SK-N-SH (cell line): ENCODE measurements around the gene PEDS1. TPM values are rescaled to one million over a fixed set of nuclear protein-coding genes. Genes with fewer than 3 reads are reported as not detected.
A peak's percentile ranks its signal among the peaks of the same experiment; 100 is the strongest.

Experiments used
- CTCF ChIA-PET: fragments of 300-600, 350-600 bp; formaldehyde crosslinking; extraction: SDS; loops from one replicate; lab custom pipeline; 2021; lab: Yijun Ruan, JAX
- POLR2A ChIA-PET: fragments of 350-600 bp; sonication (Branson Sonifier 250); formaldehyde crosslinking; extraction: SDS; loops from one replicate; lab custom pipeline; 2020; ENCODE audit warnings: antibody characterized with exemption, inconsistent platforms; lab: Yijun Ruan, JAX
- DNase-seq: peaks from one replicate; pipeline ENCODE4 v3.0.0; 2012
- H2AFZ ChIP-seq: fragments of 200-600 bp; sonication (generic); 2 replicates; pipeline ENCODE4 v1.8.1; 2016; ENCODE audit warnings: antibody characterized with exemption, mild to moderate bottlenecking, low read depth
- H3F3A ChIP-seq: fragments of 200-600 bp; sonication (generic); replicated peaks from 2 replicates; pipeline ENCODE3; 2016; ENCODE audit warnings: antibody characterized with exemption, mild to moderate bottlenecking; ENCODE audit not compliant: insufficient read depth
- H3K27ac ChIP-seq, 2 experiments: fragments of 200-500 bp in 1 of 2; fragments of 200-600 bp in 1 of 2; sonication (Bioruptor generic) in 1 of 2; sonication (generic), shearing (Covaris generic) in 1 of 2; 2 replicates each; pipeline versions ENCODE4 v1.5.1 to v1.6.1; 2014 to 2016; ENCODE audit warnings: low read depth in 2 of 2, inconsistent platforms in 1 of 2, low read length in 1 of 2, mild to moderate bottlenecking in 1 of 2, mixed read lengths in 1 of 2
- H3K27me3 ChIP-seq: fragments of 200-600 bp; sonication (generic), shearing (Covaris generic); 2 replicates; pipeline ENCODE4 v1.6.1; 2016; ENCODE audit warnings: mixed run types; ENCODE audit not compliant: insufficient read depth
- H3K36me3 ChIP-seq, 2 experiments: fragments of 200-500 bp in 1 of 2; fragments of 200-600 bp in 1 of 2; sonication (Bioruptor generic) in 1 of 2; sonication (generic) in 1 of 2; replicated peaks in 1 of 2; 2 replicates each; pipeline versions ENCODE3 to v1.5.1; 2014 to 2016; ENCODE audit warnings: low read length in 1 of 2, mild to moderate bottlenecking in 1 of 2; ENCODE audit not compliant: insufficient read depth in 2 of 2, control insufficient read depth in 1 of 2
- H3K4me1 ChIP-seq, 2 experiments: fragments of 200-500 bp in 1 of 2; fragments of 200-600 bp in 1 of 2; sonication (Bioruptor generic) in 1 of 2; sonication (generic), shearing (Covaris generic) in 1 of 2; 2 replicates each; pipeline versions ENCODE4 v1.5.1 to v1.6.1; 2014 to 2016; ENCODE audit warnings: low read depth in 1 of 2, low read length in 1 of 2, mixed run types in 1 of 2; ENCODE audit not compliant: insufficient read depth in 2 of 2, control insufficient read depth in 1 of 2
- H3K4me2 ChIP-seq: fragments of 200-600 bp; sonication (generic), shearing (Covaris generic); 2 replicates; pipeline ENCODE4 v1.6.1; 2017; ENCODE audit warnings: mixed run types
- H3K4me3 ChIP-seq, 2 experiments: fragments of 200-500 bp in 1 of 2; fragments of 200-600 bp in 1 of 2; sonication (Bioruptor generic) in 1 of 2; sonication (generic), shearing (Covaris generic) in 1 of 2; 2 replicates each; pipeline versions ENCODE4 v1.5.1 to v1.8.1; 2014 to 2016; ENCODE audit warnings: low read depth in 2 of 2, inconsistent platforms in 1 of 2, low read length in 1 of 2, mild to moderate bottlenecking in 1 of 2, mixed read lengths in 1 of 2, moderate library complexity in 1 of 2
- H3K79me2 ChIP-seq: fragments of 200-600 bp; sonication (generic); 2 replicates; pipeline ENCODE4 v1.8.1; 2017; ENCODE audit warnings: mild to moderate bottlenecking; ENCODE audit not compliant: insufficient read depth
- H3K9ac ChIP-seq: fragments of 200-600 bp; sonication (generic); 2 replicates; pipeline ENCODE4 v1.6.1; 2017; ENCODE audit warnings: mixed run types
- H3K9me2 ChIP-seq: fragments of 200-600 bp; sonication (generic); 2 replicates; pipeline ENCODE4 v1.6.1; 2017; ENCODE audit warnings: mixed run types
- H3K9me3 ChIP-seq: fragments of 200-600 bp; sonication (generic); 2 replicates; pipeline ENCODE4 v1.6.1; 2017; ENCODE audit warnings: mixed run types, mild to moderate bottlenecking, moderate library complexity
- H4K20me1 ChIP-seq: fragments of 200-600 bp; sonication (generic); 2 replicates; pipeline ENCODE4 v1.6.1; 2017; ENCODE audit warnings: mild to moderate bottlenecking, mixed run types; ENCODE audit not compliant: insufficient read depth
- ELF1 ChIP-seq: IDR thresholded peaks from 2 replicates; pipeline ENCODE4 v1.4.0; 2012
- EP300 ChIP-seq, 2 experiments: IDR thresholded peaks; 2 replicates each; pipeline versions ENCODE4 v1.4.0 to v1.6.1; 2012; ENCODE audit warnings: borderline replicate concordance in 1 of 2, low read depth in 1 of 2, low read length in 1 of 2
- EZH2phosphoT487 ChIP-seq: fragments of 200-600 bp; sonication (generic); IDR thresholded peaks from 2 replicates; pipeline ENCODE4 v1.6.1; 2017; ENCODE audit warnings: low read depth, mixed run types, mild to moderate bottlenecking, antibody characterized with exemption, moderate library complexity, borderline replicate concordance
- FOXJ3 ChIP-seq: sonication (generic); formaldehyde crosslinking; IDR thresholded peaks from 2 replicates; pipeline ENCODE4 v1.5.1; 2020; ENCODE audit warnings: mild to moderate bottlenecking, missing genetic modification reagents
- FOXM1 ChIP-seq: IDR thresholded peaks from 2 replicates; pipeline ENCODE4 v1.4.0; 2012; ENCODE audit warnings: low read depth, mild to moderate bottlenecking
- GATA2 ChIP-seq: sonication (generic); formaldehyde crosslinking; IDR thresholded peaks from 2 replicates; pipeline ENCODE4 v1.5.0; 2020; ENCODE audit warnings: mild to moderate bottlenecking, missing genetic modification reagents
- MEF2A ChIP-seq: IDR thresholded peaks from 2 replicates; pipeline ENCODE4 v1.4.0; 2012; ENCODE audit warnings: low read depth, borderline replicate concordance
- MXI1 ChIP-seq: IDR thresholded peaks from 2 replicates; pipeline ENCODE4 v1.6.1; 2012; ENCODE audit warnings: mild to moderate bottlenecking, low read depth, low read length, improper control_type of control experiment
- NRF1 ChIP-seq: IDR thresholded peaks from 2 replicates; pipeline ENCODE4 v1.6.1; 2012; ENCODE audit warnings: low read depth, mild to moderate bottlenecking, low read length
- POLR2AphosphoS5 ChIP-seq: IDR thresholded peaks from 2 replicates; pipeline ENCODE4 v1.6.1; 2012; ENCODE audit warnings: low read depth, low read length
- RCOR1 ChIP-seq: fragments of 150-350 bp; IDR thresholded peaks from 2 replicates; pipeline ENCODE4 v1.6.1; 2017; ENCODE audit warnings: antibody characterized with exemption, low read length
- SIN3A ChIP-seq: IDR thresholded peaks from 2 replicates; pipeline ENCODE4 v1.6.1; 2012; ENCODE audit warnings: low read depth, mild to moderate bottlenecking, low read length, moderate library complexity, borderline replicate concordance
- TAF1 ChIP-seq: IDR thresholded peaks from 2 replicates; pipeline ENCODE4 v1.6.1; 2012; ENCODE audit warnings: low read depth, mild to moderate bottlenecking, low read length, moderate library complexity, borderline replicate concordance
- WGBS: methylation state at CpG from one replicate; pipeline ENCODE4 v1.1.6; 2017; ENCODE audit warnings: low lambda C conversion rate; 5-methylcytosine and 5-hydroxymethylcytosine counted together
- polyA plus RNA-seq, 3 experiments: library from polyadenylated mRNA; depleted of rRNA; stranded (reverse); fragments of >200 nt; gene quantifications; 2 replicates each; pipeline ENCODE4 v1.2.3, GENCODE V29; 2012
- TF ChIP-seq, protein P1 (sequence below): IDR thresholded peaks from 2 replicates; pipeline ENCODE4; 2012
- TF ChIP-seq, protein P2 (sequence below): IDR thresholded peaks from 2 replicates; pipeline ENCODE4 v1.4.0; 2012; ENCODE audit warnings: low read depth, borderline replicate concordance
- TF ChIP-seq, protein P3 (sequence below): IDR thresholded peaks from 2 replicates; pipeline ENCODE4 v1.6.1; 2012; ENCODE audit warnings: mild to moderate bottlenecking, low read depth, low read length, moderate library complexity
- TF ChIP-seq, protein P4 (sequence below): fragments of 150-350 bp; IDR thresholded peaks from 2 replicates; pipeline ENCODE4 v1.6.1; 2016; ENCODE audit warnings: mild to moderate bottlenecking, low read depth, low read length
- TF ChIP-seq, protein P5 (sequence below): IDR thresholded peaks from 2 replicates; pipeline ENCODE4 v1.4.0; 2012; ENCODE audit warnings: low read depth

Gene PEDS1
- polyA plus RNA-seq, 1 of the 3 experiments (the other 2 are of a cell fraction), result 18.3 TPM

DNA sequence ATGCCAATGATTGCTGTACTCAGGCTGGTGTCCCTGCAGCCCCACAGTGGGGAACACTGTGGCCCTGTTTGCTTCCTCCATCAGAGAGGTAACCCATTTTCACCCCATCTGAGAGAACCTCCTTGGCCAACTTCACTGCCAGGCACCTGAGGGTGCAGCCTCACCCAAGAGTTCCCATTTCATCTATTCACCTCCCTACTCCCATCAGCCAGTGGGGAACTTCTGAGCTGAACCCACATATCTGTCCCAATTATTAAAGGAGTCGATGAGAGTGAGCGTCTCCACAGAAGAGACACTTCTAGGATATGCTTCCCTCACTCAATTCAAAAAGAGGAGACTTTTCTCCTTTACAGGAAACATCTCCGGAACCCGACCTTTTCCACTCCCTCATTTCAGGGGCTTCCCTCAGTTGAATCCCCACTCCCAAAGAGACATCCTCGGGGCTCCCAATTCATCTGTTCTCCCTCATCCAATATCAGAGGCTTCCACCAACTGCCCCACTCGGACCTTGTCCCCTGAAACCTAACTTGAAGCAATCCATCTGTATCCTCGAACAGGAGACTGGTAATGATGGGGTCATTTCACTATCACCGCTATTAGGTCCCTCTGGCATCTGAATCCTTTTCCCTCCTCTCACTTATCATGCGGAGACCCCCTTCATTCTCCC is 41.6 kb downstream of the PEDS1 start:
- Histone ChIP-seq H3K4me2 (peak overlapping the region; percentile 90), H4K20me1 (peaks cover 54% of the 10 kb centered on the region), H3K27ac (peak overlapping the region; percentile 91 to 98; a peak in 3 of 4 replicates), H3K36me3 (peaks cover 4 to 15% of the 10 kb centered on the region in 2 experiments), H3K9ac (peak overlapping the region; percentile 95), H3K79me2 (peaks cover 86% of the 10 kb centered on the region), H3K9me2 (no peaks in the 10 kb centered on the region), H3K27me3 (no peaks in the 10 kb centered on the region), H3K4me3 (peak overlapping the region; percentile 83 to 91), H3F3A (peaks cover 14% of the 10 kb centered on the region), H2AFZ (no peak overlapping the region; the same call in 1 of the 2 replicates), H3K9me3 (no peaks in the 10 kb centered on the region), H3K4me1 (peaks cover 45 to 51% of the 10 kb centered on the region in 2 experiments; a peak in 3 of 4 replicates)
- TF ChIP-seq, protein P1, sequence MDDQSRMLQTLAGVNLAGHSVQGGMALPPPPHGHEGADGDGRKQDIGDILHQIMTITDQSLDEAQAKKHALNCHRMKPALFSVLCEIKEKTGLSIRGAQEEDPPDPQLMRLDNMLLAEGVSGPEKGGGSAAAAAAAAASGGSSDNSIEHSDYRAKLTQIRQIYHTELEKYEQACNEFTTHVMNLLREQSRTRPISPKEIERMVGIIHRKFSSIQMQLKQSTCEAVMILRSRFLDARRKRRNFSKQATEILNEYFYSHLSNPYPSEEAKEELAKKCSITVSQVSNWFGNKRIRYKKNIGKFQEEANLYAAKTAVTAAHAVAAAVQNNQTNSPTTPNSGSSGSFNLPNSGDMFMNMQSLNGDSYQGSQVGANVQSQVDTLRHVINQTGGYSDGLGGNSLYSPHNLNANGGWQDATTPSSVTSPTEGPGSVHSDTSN, result no peak
- 0 out of 2 replicates have a peak, but pooled peaks have one; percentile 5 for TF ChIP-seq TAF1
- ChIA-PET POLR2A (interaction anchor here (1.4 to 2.1 kb wide), 2 partner anchors 8 to 41 kb away, joined by 3 to 9 read pairs; partner anchors contain the start of gene PEDS1), CTCF (interaction anchor here (0.6 to 7.9 kb wide), 13 partner anchors 8 to 133 kb away, joined by 3 to 48 read pairs (median 7); no protein-coding TSS in a partner anchor)
- WGBS, result 8% methylated on average over 9 of the region's 9 CpGs
- DNase-seq, result no peak

DNA sequence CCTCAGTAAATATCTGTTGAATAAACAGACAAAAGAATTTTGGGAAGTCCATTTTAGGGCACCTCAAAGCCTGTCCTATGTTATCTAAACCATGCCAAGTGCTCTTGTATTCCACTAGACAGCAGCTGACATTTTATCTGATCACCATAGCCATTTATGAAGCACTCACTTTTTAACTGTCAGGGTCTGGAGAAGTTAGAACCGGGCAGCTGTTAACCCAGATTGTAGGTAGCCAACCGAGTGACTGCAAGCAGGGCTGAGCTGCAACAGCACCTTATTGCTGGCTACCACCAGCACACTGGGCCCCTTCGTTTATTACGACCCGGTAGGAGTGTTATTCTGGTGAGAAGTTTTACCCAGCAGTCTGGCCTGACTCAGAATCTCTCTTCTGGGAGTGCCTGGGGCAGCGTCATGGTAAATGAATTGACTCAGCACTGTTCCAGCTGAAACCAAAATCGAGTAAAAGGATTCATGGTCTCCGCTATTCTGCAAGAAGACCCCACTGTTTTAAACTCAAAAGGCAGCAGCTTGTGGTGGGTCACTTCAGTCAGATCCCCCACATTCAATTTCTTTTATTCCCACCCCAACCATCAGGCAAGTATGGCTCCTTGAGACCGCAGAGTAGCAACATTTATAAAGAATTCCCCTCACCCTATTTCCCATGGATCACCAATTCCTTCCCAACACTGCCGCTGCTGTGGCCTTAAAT is 42.2 kb downstream of the PEDS1 start:
- ChIA-PET POLR2A (interaction anchor here (1.4 kb wide), 1 partner anchor 8 kb away, joined by 3 read pairs; no protein-coding TSS in a partner anchor), CTCF (interaction anchor here (0.7 to 7.9 kb wide), 10 partner anchors 8 to 132 kb away, joined by 3 to 48 read pairs (median 7); no protein-coding TSS in a partner anchor)
- Histone ChIP-seq H2AFZ (no peak overlapping the region), H3K79me2 (peaks cover 93% of the 10 kb centered on the region), H3K36me3 (peaks cover 4 to 15% of the 10 kb centered on the region in 2 experiments), H3F3A (peaks cover 13% of the 10 kb centered on the region), H3K4me3 (peak overlapping the region; percentile 83 to 91), H4K20me1 (peaks cover 58% of the 10 kb centered on the region), H3K27ac (peak overlapping the region; percentile 66 to 91), H3K4me1 (peaks cover 45 to 48% of the 10 kb centered on the region in 2 experiments; a peak in 3 of 4 replicates), H3K27me3 (no peaks in the 10 kb centered on the region), H3K9me2 (no peaks in the 10 kb centered on the region), H3K4me2 (peak overlapping the region; percentile 90), H3K9ac (peak overlapping the region; percentile 95), H3K9me3 (no peaks in the 10 kb centered on the region)
- DNase-seq, result no peak
- WGBS, result 48% methylated on average over 7 of the region's 10 CpGs
- TF ChIP-seq ELF1 (no peak), NRF1 (no peak), RCOR1 (no peak), MEF2A (no peak), FOXM1 (no peak), EP300 (IDR thresholded peaks at IDR 0.05; ENCODE audit: borderline replicate concordance in 1 of 2, low read depth in 1 of 2, low read length in 1 of 2) (no peak), FOXJ3 (no peak), EZH2phosphoT487 (no peak), POLR2AphosphoS5 (no peak), SIN3A (no peak), GATA2 (CRISPR knock-in tag) (no peak), MXI1 (no peak)
- TF ChIP-seq, protein P2, sequence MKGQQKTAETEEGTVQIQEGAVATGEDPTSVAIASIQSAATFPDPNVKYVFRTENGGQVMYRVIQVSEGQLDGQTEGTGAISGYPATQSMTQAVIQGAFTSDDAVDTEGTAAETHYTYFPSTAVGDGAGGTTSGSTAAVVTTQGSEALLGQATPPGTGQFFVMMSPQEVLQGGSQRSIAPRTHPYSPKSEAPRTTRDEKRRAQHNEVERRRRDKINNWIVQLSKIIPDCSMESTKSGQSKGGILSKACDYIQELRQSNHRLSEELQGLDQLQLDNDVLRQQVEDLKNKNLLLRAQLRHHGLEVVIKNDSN, result no peak
- TF ChIP-seq, protein P3, sequence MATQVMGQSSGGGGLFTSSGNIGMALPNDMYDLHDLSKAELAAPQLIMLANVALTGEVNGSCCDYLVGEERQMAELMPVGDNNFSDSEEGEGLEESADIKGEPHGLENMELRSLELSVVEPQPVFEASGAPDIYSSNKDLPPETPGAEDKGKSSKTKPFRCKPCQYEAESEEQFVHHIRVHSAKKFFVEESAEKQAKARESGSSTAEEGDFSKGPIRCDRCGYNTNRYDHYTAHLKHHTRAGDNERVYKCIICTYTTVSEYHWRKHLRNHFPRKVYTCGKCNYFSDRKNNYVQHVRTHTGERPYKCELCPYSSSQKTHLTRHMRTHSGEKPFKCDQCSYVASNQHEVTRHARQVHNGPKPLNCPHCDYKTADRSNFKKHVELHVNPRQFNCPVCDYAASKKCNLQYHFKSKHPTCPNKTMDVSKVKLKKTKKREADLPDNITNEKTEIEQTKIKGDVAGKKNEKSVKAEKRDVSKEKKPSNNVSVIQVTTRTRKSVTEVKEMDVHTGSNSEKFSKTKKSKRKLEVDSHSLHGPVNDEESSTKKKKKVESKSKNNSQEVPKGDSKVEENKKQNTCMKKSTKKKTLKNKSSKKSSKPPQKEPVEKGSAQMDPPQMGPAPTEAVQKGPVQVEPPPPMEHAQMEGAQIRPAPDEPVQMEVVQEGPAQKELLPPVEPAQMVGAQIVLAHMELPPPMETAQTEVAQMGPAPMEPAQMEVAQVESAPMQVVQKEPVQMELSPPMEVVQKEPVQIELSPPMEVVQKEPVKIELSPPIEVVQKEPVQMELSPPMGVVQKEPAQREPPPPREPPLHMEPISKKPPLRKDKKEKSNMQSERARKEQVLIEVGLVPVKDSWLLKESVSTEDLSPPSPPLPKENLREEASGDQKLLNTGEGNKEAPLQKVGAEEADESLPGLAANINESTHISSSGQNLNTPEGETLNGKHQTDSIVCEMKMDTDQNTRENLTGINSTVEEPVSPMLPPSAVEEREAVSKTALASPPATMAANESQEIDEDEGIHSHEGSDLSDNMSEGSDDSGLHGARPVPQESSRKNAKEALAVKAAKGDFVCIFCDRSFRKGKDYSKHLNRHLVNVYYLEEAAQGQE, result no peak
- TF ChIP-seq, protein P4, sequence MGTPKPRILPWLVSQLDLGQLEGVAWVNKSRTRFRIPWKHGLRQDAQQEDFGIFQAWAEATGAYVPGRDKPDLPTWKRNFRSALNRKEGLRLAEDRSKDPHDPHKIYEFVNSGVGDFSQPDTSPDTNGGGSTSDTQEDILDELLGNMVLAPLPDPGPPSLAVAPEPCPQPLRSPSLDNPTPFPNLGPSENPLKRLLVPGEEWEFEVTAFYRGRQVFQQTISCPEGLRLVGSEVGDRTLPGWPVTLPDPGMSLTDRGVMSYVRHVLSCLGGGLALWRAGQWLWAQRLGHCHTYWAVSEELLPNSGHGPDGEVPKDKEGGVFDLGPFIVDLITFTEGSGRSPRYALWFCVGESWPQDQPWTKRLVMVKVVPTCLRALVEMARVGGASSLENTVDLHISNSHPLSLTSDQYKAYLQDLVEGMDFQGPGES, result no peak
- TF ChIP-seq, protein P5, sequence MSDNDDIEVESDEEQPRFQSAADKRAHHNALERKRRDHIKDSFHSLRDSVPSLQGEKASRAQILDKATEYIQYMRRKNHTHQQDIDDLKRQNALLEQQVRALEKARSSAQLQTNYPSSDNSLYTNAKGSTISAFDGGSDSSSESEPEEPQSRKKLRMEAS, result no peak
